WTC11 (cell line): ENCODE data around the gene TMEM217.

Experiments
- HMGA2 ChIP-seq: fragments of 250-450 bp; sonication (Bioruptor Pico); IDR thresholded peaks from 2 replicates; pipeline ENCODE4 v1.4.0; 2021; ENCODE audit warnings: mild to moderate bottlenecking, moderate library complexity
- NR3C1 ChIP-seq: sonication (generic); formaldehyde crosslinking; conservative IDR thresholded peaks from 2 replicates; pipeline ENCODE4 v1.8.1; 2023; ENCODE audit warnings: low read depth, mild to moderate bottlenecking, missing genetic modification reagents
- PRRX2 ChIP-seq: fragments of 250-450 bp; sonication (Bioruptor Pico); IDR thresholded peaks from 2 replicates; pipeline ENCODE4 v1.8.0; 2021; ENCODE audit warnings: mild to moderate bottlenecking
- ZNF232 ChIP-seq: sonication (generic); formaldehyde crosslinking; IDR thresholded peaks from 2 replicates; pipeline ENCODE4 v1.8.0; 2022; ENCODE audit warnings: mild to moderate bottlenecking, missing genetic modification reagents
- TF ChIP-seq, protein P1 (sequence below): fragments of 200-600 bp; IDR thresholded peaks from 2 replicates; pipeline ENCODE4 v1.8.0; 2022; ENCODE audit warnings: antibody characterized with exemption

DNA sequence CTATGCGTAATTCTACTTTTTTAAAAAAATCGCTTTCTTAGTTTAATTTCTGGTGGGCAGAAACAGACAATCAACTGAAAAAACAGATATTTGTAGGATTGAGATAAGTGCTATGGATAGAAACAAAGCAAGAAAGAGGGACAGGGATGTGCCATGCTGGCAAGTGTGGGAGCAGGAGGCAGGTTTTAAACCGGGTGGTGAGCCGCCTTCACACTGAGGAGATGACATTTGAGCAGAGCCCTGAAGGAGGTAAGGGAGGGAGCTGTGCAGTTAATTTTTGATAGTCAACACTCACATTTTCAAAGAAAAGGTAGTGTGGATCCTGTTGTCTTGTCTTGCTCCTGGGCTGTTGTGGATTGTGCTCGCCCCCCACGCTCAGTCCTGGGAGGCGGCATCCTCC, 46.8 kb upstream of the TMEM217 start:
- TF ChIP-seq, protein P1, sequence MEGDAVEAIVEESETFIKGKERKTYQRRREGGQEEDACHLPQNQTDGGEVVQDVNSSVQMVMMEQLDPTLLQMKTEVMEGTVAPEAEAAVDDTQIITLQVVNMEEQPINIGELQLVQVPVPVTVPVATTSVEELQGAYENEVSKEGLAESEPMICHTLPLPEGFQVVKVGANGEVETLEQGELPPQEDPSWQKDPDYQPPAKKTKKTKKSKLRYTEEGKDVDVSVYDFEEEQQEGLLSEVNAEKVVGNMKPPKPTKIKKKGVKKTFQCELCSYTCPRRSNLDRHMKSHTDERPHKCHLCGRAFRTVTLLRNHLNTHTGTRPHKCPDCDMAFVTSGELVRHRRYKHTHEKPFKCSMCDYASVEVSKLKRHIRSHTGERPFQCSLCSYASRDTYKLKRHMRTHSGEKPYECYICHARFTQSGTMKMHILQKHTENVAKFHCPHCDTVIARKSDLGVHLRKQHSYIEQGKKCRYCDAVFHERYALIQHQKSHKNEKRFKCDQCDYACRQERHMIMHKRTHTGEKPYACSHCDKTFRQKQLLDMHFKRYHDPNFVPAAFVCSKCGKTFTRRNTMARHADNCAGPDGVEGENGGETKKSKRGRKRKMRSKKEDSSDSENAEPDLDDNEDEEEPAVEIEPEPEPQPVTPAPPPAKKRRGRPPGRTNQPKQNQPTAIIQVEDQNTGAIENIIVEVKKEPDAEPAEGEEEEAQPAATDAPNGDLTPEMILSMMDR: no peak
- TF ChIP-seq ZNF232: no peak
- TF ChIP-seq PRRX2: no peak
- no peak for TF ChIP-seq NR3C1 (CRISPR knock-in tag)
- TF ChIP-seq HMGA2 (CRISPR knock-in tag): no peak
